ENCODE results near the gene SREBF2. TPM values are rescaled to one million over a fixed set of nuclear protein-coding genes. Genes with fewer than 3 reads are reported as not detected.

Gene SREBF2
- total RNA-seq, 1 donor: 47.9 TPM

Other genes starting within 250 kb of the SREBF2 start
- gene PMM1, start 243.3 kb upstream of the SREBF2 start, total RNA-seq: 7.1 TPM
- gene DESI1, start 212.1 kb upstream of the SREBF2 start, total RNA-seq: 12.8 TPM
- gene XRCC6, start 211.8 kb upstream of the SREBF2 start, total RNA-seq: 210 TPM
- 66.3 TPM for gene SNU13, start 144.2 kb upstream of the SREBF2 start, total RNA-seq
- gene MEI1, start 133.6 kb upstream of the SREBF2 start, total RNA-seq: 63.5 TPM
- 13.6 TPM for gene CCDC134, start 32.4 kb upstream of the SREBF2 start, total RNA-seq
- gene SHISA8, start 82.0 kb downstream of the SREBF2 start, total RNA-seq: 0.52 TPM
- gene TNFRSF13C, start 93.7 kb downstream of the SREBF2 start, total RNA-seq: 15.7 TPM
- gene CENPM, start 114.0 kb downstream of the SREBF2 start, total RNA-seq: 11.9 TPM
- gene SEPTIN3, start 136.3 kb downstream of the SREBF2 start, total RNA-seq: 0.10 TPM
- gene WBP2NL, start 165.7 kb downstream of the SREBF2 start, total RNA-seq: 0.42 TPM
- 42.8 TPM for gene NAGA, start 237.7 kb downstream of the SREBF2 start, total RNA-seq
- 0.94 TPM for gene PHETA2, start 241.1 kb downstream of the SREBF2 start, total RNA-seq
- gene SMDT1, start 246.6 kb downstream of the SREBF2 start, total RNA-seq: 14.9 TPM

Measured in mononuclear cell (primary cell).